GM12878 (cell line): ENCODE measurements around the gene VIPR2. TPM values are rescaled to one million over a fixed set of nuclear protein-coding genes. Genes with fewer than 3 reads are reported as not detected.

Experiments
- ATAC-seq: fragments of 200-7000 bp; cut with Tn5 transposase; 3 replicates; pipeline ENCODE4 v1.9.1; 2020; ENCODE audit warnings: mild to moderate bottlenecking, moderate library complexity
- BruUV-seq: library from RNA; stranded (reverse); fragments of 400-500 nt; replicated peaks from 2 replicates; lab custom pipeline; 2021; lab: Mats Ljungman, UMichigan
- CTCF ChIA-PET: fragments of 300-600 bp; sonication (Branson Sonifier 250); formaldehyde crosslinking; extraction: SDS; loops from one replicate; lab custom pipeline; 2021; ENCODE audit warnings: inconsistent platforms; lab: Yijun Ruan, JAX
- POLR2A ChIA-PET: fragments of 350-600 bp; formaldehyde crosslinking; extraction: SDS; loops from one replicate; lab custom pipeline; 2021; ENCODE audit warnings: inconsistent platforms; lab: Charles Lee
- RAD21 ChIA-PET: fragments of 300-600 bp; sonication (Branson Sonifier 250); formaldehyde crosslinking; loops from one replicate; lab custom pipeline; 2023; ENCODE audit warnings: antibody characterized with exemption; ENCODE audit not compliant: unreplicated experiment; lab: Charles Lee
- SMC1A ChIA-PET: fragments of 300-600 bp; sonication (Branson Sonifier 250); formaldehyde crosslinking; loops from one replicate; lab custom pipeline; 2023; ENCODE audit not compliant: unreplicated experiment, uncharacterized antibody; lab: Charles Lee
- DNase-seq: peaks from one replicate; pipeline ENCODE4 v3.0.0-alpha.2; 2011; ENCODE audit warnings: low read depth, low spot score
- FAIRE-seq: peaks from 3 replicates; lab custom pipeline; 2011; peaks lifted over from hg19 to GRCh38; lab: Jason Lieb, UNC
- H2AFZ ChIP-seq: 2 replicates; pipeline ENCODE4 v1.6.0; 2011; ENCODE audit warnings: low read depth, low read length, control low read depth; ENCODE audit not compliant: control insufficient read depth
- H3K27ac ChIP-seq: 2 replicates; pipeline ENCODE4 v1.5.1; 2011; ENCODE audit warnings: control low read depth; ENCODE audit not compliant: control insufficient read depth, insufficient read depth
- H3K27me3 ChIP-seq, 2 experiments: replicated peaks in 1 of 2; 2 replicates each; pipeline versions ENCODE4 v1.6.0 to v1.6.1; 2011; ENCODE audit warnings: low read length in 1 of 2; ENCODE audit not compliant: control insufficient read depth in 2 of 2, insufficient read depth in 2 of 2
- H3K36me3 ChIP-seq, 2 experiments: 2 replicates each; pipeline ENCODE4 v1.5.1; 2011; ENCODE audit warnings: low read length in 1 of 2; ENCODE audit not compliant: control insufficient read depth in 2 of 2, insufficient read depth in 2 of 2
- H3K4me1 ChIP-seq: 2 replicates; pipeline ENCODE4 v1.6.1; 2011; ENCODE audit warnings: mild to moderate bottlenecking, low read length, moderate library complexity, mixed read lengths; ENCODE audit not compliant: control insufficient read depth, insufficient read depth
- H3K4me2 ChIP-seq: 2 replicates; pipeline ENCODE4 v1.6.0; 2011; ENCODE audit warnings: control low read depth; ENCODE audit not compliant: control insufficient read depth, insufficient read depth
- H3K4me3 ChIP-seq: fragments of 200-600 bp; sonication (generic); 2 replicates; pipeline ENCODE4 v1.5.1; 2016
- H3K79me2 ChIP-seq: 2 replicates; pipeline ENCODE4 v1.6.0; 2011; ENCODE audit warnings: low read length; ENCODE audit not compliant: control insufficient read depth, insufficient read depth
- H3K9ac ChIP-seq: 2 replicates; pipeline ENCODE4 v1.8.0; 2011; ENCODE audit warnings: low read length, control low read depth, mixed read lengths; ENCODE audit not compliant: control insufficient read depth, insufficient read depth
- H3K9me3 ChIP-seq: replicated peaks from 3 replicates; pipeline ENCODE4 v1.5.1; 2011; ENCODE audit warnings: mild to moderate bottlenecking, low read length; ENCODE audit not compliant: control insufficient read depth, insufficient read depth
- H4K20me1 ChIP-seq: 2 replicates; pipeline ENCODE4 v1.6.0; 2011; ENCODE audit not compliant: control insufficient read depth, insufficient read depth
- BCL3 ChIP-seq: IDR thresholded peaks from 2 replicates; pipeline ENCODE4 v1.6.1; 2011; ENCODE audit warnings: borderline replicate concordance, low read depth, mild to moderate bottlenecking, moderate library complexity, low read length; ENCODE audit not compliant: insufficient read depth, poor library complexity, severe bottlenecking
- IRF5 ChIP-seq: fragments of 450-650 bp; IDR thresholded peaks from 2 replicates; pipeline ENCODE4 v1.6.1; 2017; ENCODE audit warnings: borderline replicate concordance
- WGBS: methylation state at CpG from one replicate; pipeline ENCODE4 v1.1.6; 2016; ENCODE audit warnings: low lambda C conversion rate; ENCODE audit not compliant: insufficient replicate concordance, insufficient coverage; ENCODE audit errors: missing lambda C conversion rate; 5-methylcytosine and 5-hydroxymethylcytosine counted together
- in situ Hi-C: fragments of 300-500 bp; cut with MboI; formaldehyde crosslinking; loops from 9 replicates; pipeline ENCODE4 v1.14.3; 2018; ENCODE audit warnings: mixed read lengths
- intact Hi-C: fragments of 100-400 bp; cut with micrococcal nuclease; formaldehyde crosslinking; loops from one replicate; pipeline ENCODE4 v1.14.2; 2022; ENCODE audit not compliant: unreplicated experiment
- polyA plus RNA-seq, 11 experiments: library from polyadenylated mRNA; depleted of rRNA in 4 of 11; unstranded in 6 of 11; stranded (reverse) in 5 of 11; fragments of >200 nt; fragmentation: Nextera tagmentation in 4 of 11; fragmentation: Illumina TruSeq in 1 of 11; extraction: Ambion mirVana in 4 of 11; extraction: Trizol in 1 of 11; gene quantifications; 1 replicate in 1 of 11; 2 replicates in 10 of 11; pipeline versions ENCODE4 v1.2.1 to v1.2.3, GENCODE V29; 2011 to 2016; ENCODE audit warnings: inconsistent platforms in 2 of 11, missing spikeins in 2 of 11, low read depth in 1 of 11
- total RNA-seq, 4 experiments: library from RNA; depleted of rRNA in 3 of 4; stranded (reverse); fragments of >200 nt in 3 of 4; fragmentation: Illumina TruSeq in 1 of 4; extraction: Trizol in 1 of 4; gene quantifications; 2 replicates each; pipeline versions ENCODE4 v1.2.1 to v1.2.3, GENCODE V29; 2013 to 2021
- TF ChIP-seq, protein P1 (sequence below): fragments of 150-350 bp; IDR thresholded peaks from 2 replicates; pipeline ENCODE4 v1.6.1; 2014; ENCODE audit warnings: mild to moderate bottlenecking, low read depth, low read length

VIPR2 gene
- total and polyA plus RNA-seq, 10 of the 15 experiments (the other 5 are each of a cell fraction or from before 2014, with no cell fraction given): not detected

- RAD21 ChIA-PET: no interaction called here
- 54% methylated on average over 17 of the region's 17 CpGs for WGBS
- H3K36me3 ChIP-seq: no peaks in the 10 kb centered on the region
- H2AFZ ChIP-seq: no peak overlapping the region
- no peak for DNase-seq
- no peak overlapping the region for H3K27ac ChIP-seq
- SMC1A ChIA-PET: no interaction called here
- in situ Hi-C loops: no loop called here
- CTCF ChIA-PET: no interaction called here
- no peak for ATAC-seq
- H3K9ac ChIP-seq: no peak overlapping the region
- H3K4me2 ChIP-seq: no peak overlapping the region
- no peaks in the 10 kb centered on the region for H4K20me1 ChIP-seq
- no TSS peak for BruUV-seq
- intact Hi-C loops: no loop called here
- TF ChIP-seq, protein P1, sequence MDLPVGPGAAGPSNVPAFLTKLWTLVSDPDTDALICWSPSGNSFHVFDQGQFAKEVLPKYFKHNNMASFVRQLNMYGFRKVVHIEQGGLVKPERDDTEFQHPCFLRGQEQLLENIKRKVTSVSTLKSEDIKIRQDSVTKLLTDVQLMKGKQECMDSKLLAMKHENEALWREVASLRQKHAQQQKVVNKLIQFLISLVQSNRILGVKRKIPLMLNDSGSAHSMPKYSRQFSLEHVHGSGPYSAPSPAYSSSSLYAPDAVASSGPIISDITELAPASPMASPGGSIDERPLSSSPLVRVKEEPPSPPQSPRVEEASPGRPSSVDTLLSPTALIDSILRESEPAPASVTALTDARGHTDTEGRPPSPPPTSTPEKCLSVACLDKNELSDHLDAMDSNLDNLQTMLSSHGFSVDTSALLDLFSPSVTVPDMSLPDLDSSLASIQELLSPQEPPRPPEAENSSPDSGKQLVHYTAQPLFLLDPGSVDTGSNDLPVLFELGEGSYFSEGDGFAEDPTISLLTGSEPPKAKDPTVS: no peak
- peak; percentile 46 for TF ChIP-seq BCL3
- no peak overlapping the region for H3K4me3 ChIP-seq
- no peaks in the 10 kb centered on the region for H3K9me3 ChIP-seq
- POLR2A ChIA-PET: no interaction called here
- FAIRE-seq: no peak
- H3K79me2 ChIP-seq: no peaks in the 10 kb centered on the region
- H3K27me3 ChIP-seq: no peaks in the 10 kb centered on the region
- no peaks in the 10 kb centered on the region for H3K4me1 ChIP-seq
These were observed 9.6 kb upstream of the VIPR2 start for GRCh38 chr7:159154243-159154642.

DNA sequence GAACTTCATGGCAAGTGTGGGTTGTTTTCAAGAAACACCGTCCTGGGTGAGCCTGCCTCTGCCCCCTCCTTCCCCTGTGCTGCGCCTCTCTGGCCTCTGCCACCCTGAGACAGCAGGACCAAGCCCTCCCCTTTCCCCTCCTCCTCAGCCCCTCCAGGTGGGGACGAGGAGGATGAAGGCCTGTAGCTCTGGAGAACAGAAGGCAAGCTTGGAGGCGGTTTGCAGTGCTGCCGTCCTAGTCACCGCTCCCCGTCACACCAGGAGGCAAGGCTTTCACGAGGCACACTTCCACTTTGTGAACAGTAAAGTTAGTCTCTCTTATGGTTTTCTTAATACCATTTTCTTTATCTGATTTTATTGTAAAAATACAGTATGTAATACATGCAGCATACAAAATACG lies 8.8 kb upstream of the VIPR2 start:
- ATAC-seq (no peak), DNase-seq (no peak), FAIRE-seq (no peak)
- ChIA-PET SMC1A (no interaction called here), CTCF (no interaction called here), POLR2A (no interaction called here), RAD21 (no interaction called here)
- 59% methylated on average over 8 of the region's 9 CpGs for WGBS
- H3K9ac ChIP-seq: no peak overlapping the region
- no peak overlapping the region for H3K27ac ChIP-seq
- H3K4me3 ChIP-seq: no peak overlapping the region
- no peaks in the 10 kb centered on the region for H3K27me3 ChIP-seq
- no peaks in the 10 kb centered on the region for H3K4me1 ChIP-seq
- in situ Hi-C loops (no loop called here), intact Hi-C loops (no loop called here)
- H4K20me1 ChIP-seq: no peaks in the 10 kb centered on the region
- BruUV-seq: no TSS peak
- no peaks in the 10 kb centered on the region for H3K79me2 ChIP-seq
- no peaks in the 10 kb centered on the region for H3K36me3 ChIP-seq
- H3K4me2 ChIP-seq: no peak overlapping the region
- no peak for TF ChIP-seq IRF5
- no peak overlapping the region for H2AFZ ChIP-seq
- H3K9me3 ChIP-seq: no peaks in the 10 kb centered on the region
